Measurements from ENCODE around the gene JDP2. TPM values are rescaled to one million over a fixed set of nuclear protein-coding genes. Genes with fewer than 3 reads are reported as not detected.

Gene JDP2
- polyA plus RNA-seq, 1 of the 3 experiments (the other 2 are of a cell fraction): 22.3 TPM

- Histone ChIP-seq H3K79me2 (ENCODE audit: insufficient read depth) (no peaks in the 10 kb centered on the region), H2AFZ (ENCODE audit: low read depth) (no peak overlapping the region), H3K4me1 (ENCODE audit: control insufficient read depth in 1 of 2, insufficient read depth in 2 of 2, low read depth in 1 of 2, low read length in 1 of 2) (peaks cover 12 to 22% of the 10 kb centered on the region in 2 experiments; a peak in 3 of 4 replicates), H3K36me3 (replicated peaks in 1 of 2; ENCODE audit: control insufficient read depth in 1 of 2, insufficient read depth in 2 of 2, low read length in 1 of 2) (no peaks in the 10 kb centered on the region), H3F3A (replicated peaks; ENCODE audit: insufficient read depth) (no peaks in the 10 kb centered on the region), H3K27ac (ENCODE audit: low read depth in 2 of 2, low read length in 1 of 2) (no peak overlapping the region), H3K4me3 (ENCODE audit: low read depth in 2 of 2, low read length in 1 of 2) (no peak overlapping the region), H3K27me3 (ENCODE audit: insufficient read depth) (peaks cover 7% of the 10 kb centered on the region; the same call in 1 of the 2 replicates), H3K4me2 (no peak overlapping the region), H3K9ac (no peak overlapping the region), H3K9me3 (no peaks in the 10 kb centered on the region), H4K20me1 (ENCODE audit: insufficient read depth) (no peaks in the 10 kb centered on the region), H3K9me2 (no peaks in the 10 kb centered on the region)
- CTCF ChIA-PET: interaction anchor here (0.9 to 1.3 kb wide), 2 partner anchors 38 to 88 kb away, joined by 3 to 4 read pairs; no protein-coding TSS in a partner anchor
- POLR2A ChIA-PET: no interaction called here
- no peak for TF ChIP-seq TAF1 (IDR thresholded peaks at IDR 0.05; ENCODE audit: borderline replicate concordance, low read depth, low read length)
- WGBS (ENCODE audit: low lambda C conversion rate): 39% methylated on average over 5 of the region's 5 CpGs
- DNase-seq: no peak
These were observed 32.0 kb upstream of the JDP2 start for GRCh38 chr14:75395862-75396261.

- no peak for TF ChIP-seq FOXJ3 (CRISPR knock-in tag; IDR thresholded peaks at IDR 0.05)
- no peak for TF ChIP-seq ELF1 (IDR thresholded peaks at IDR 0.05)
- TF ChIP-seq NRF1 (IDR thresholded peaks at IDR 0.05; ENCODE audit: low read depth, low read length): no peak
- no peak for TF ChIP-seq ZBTB33 (IDR thresholded peaks at IDR 0.05; ENCODE audit: borderline replicate concordance, low read depth)
- TF ChIP-seq SIN3A (IDR thresholded peaks at IDR 0.05; ENCODE audit: borderline replicate concordance, low read depth, low read length): no peak
- TF ChIP-seq GATA2 (CRISPR knock-in tag; IDR thresholded peaks at IDR 0.05): no peak
- TF ChIP-seq GABPA (IDR thresholded peaks at IDR 0.05; ENCODE audit: low read depth): no peak
- no peak for TF ChIP-seq CTCF (IDR thresholded peaks at IDR 0.05)
- TF ChIP-seq SMC3 (IDR thresholded peaks at IDR 0.05; ENCODE audit: low read depth, low read length): no peak
- no peak for TF ChIP-seq PBX3 (IDR thresholded peaks at IDR 0.05)
- no peak for TF ChIP-seq POLR2AphosphoS5 (IDR thresholded peaks at IDR 0.05; ENCODE audit: low read depth, low read length)
- TF ChIP-seq TCF12 (IDR thresholded peaks at IDR 0.05): no peak
- no peak for TF ChIP-seq IRF3 (IDR thresholded peaks at IDR 0.05; ENCODE audit: low read depth, low read length)
- no peak for TF ChIP-seq MXI1 (IDR thresholded peaks at IDR 0.05; ENCODE audit: low read depth, low read length)
- TF ChIP-seq CHD2 (IDR thresholded peaks at IDR 0.05; ENCODE audit: low read length, partially characterized antibody): no peak
- no peak for TF ChIP-seq RCOR1 (IDR thresholded peaks at IDR 0.05; ENCODE audit: low read length)
- no peak for TF ChIP-seq NFIC (IDR thresholded peaks at IDR 0.05; ENCODE audit: borderline replicate concordance)
- no peak for TF ChIP-seq MEF2A (IDR thresholded peaks at IDR 0.05; ENCODE audit: borderline replicate concordance, low read depth)
- TF ChIP-seq RFX5 (IDR thresholded peaks at IDR 0.05; ENCODE audit: low read length): no peak
- no peak for TF ChIP-seq USF1 (IDR thresholded peaks at IDR 0.05; ENCODE audit: borderline replicate concordance, low read depth)
- ChIA-PET CTCF (no interaction called here), POLR2A (no interaction called here)
These were observed 28.5 kb upstream of the JDP2 start for GRCh38 chr14:75399321-75399720.

More at GRCh38 chr14:75399321-75399720, 28.5 kb upstream of the JDP2 start:
- Histone ChIP-seq H3K9me3 (no peaks in the 10 kb centered on the region), H3K4me3 (ENCODE audit: low read depth in 2 of 2, low read length in 1 of 2) (no peak overlapping the region), H3K4me1 (ENCODE audit: control insufficient read depth in 1 of 2, insufficient read depth in 2 of 2, low read depth in 1 of 2, low read length in 1 of 2) (peaks cover 14 to 17% of the 10 kb centered on the region in 2 experiments; a peak in 3 of 4 replicates), H4K20me1 (ENCODE audit: insufficient read depth) (no peaks in the 10 kb centered on the region), H2AFZ (ENCODE audit: low read depth) (no peak overlapping the region), H3K27ac (ENCODE audit: low read depth in 2 of 2, low read length in 1 of 2) (no peak overlapping the region; a peak in 1 of 4 replicates), H3K4me2 (no peak overlapping the region), H3K9me2 (no peaks in the 10 kb centered on the region), H3K9ac (no peak overlapping the region), H3K27me3 (ENCODE audit: insufficient read depth) (peaks cover 7% of the 10 kb centered on the region; the same call in 1 of the 2 replicates), H3F3A (replicated peaks; ENCODE audit: insufficient read depth) (no peaks in the 10 kb centered on the region), H3K36me3 (replicated peaks in 1 of 2; ENCODE audit: control insufficient read depth in 1 of 2, insufficient read depth in 2 of 2, low read length in 1 of 2) (no peaks in the 10 kb centered on the region), H3K79me2 (ENCODE audit: insufficient read depth) (no peaks in the 10 kb centered on the region)
- WGBS (ENCODE audit: low lambda C conversion rate): 51% methylated on average over 4 of the region's 4 CpGs
- no peak for DNase-seq

All from SK-N-SH (cell line).